Measurements from ENCODE around the gene CD80. TPM values are rescaled to one million over a fixed set of nuclear protein-coding genes. Genes with fewer than 3 reads are reported as not detected.

CD80 gene
- polyA plus RNA-seq, 3 donors from 2014 or later, result not detected

DNA sequence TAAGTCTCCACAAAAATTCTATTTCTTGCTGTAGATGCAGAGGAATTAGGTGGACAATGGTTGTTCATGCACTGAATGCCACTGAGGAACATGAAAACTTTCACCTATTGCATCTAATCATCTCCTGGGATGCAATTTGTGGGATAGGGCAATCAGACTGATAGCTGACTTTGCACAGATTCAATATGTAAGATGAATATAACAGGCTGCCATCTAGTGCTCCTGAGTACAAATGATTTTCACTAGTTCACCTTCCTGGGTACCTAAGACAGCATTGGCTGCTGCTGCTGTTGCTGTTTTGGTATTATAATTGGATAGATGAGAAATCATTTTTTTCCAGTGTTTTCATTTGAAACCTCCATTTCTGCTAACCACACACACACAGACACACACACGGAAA is 41.4 kb downstream of the CD80 start:
- Mint-ChIP-seq H3K36me3 (peaks cover 54 to 76% (median 61%) of the 10 kb centered on the region in 3 donors), H3K4me1 (no peaks in the 10 kb centered on the region), H3K4me3 (no peak overlapping the region), H3K27ac (no peak overlapping the region), H3K9me3 (no peaks in the 10 kb centered on the region), H3K27me3 (ENCODE audit: low read depth in 3 of 3) (no peaks in the 10 kb centered on the region)
- DNase-seq, result no peak

- Mint-ChIP-seq H3K4me1 (no peaks in the 10 kb centered on the region), H3K27me3 (ENCODE audit: low read depth in 3 of 3) (no peaks in the 10 kb centered on the region), H3K36me3 (peaks cover 55 to 74% (median 59%) of the 10 kb centered on the region in 3 donors), H3K9me3 (no peaks in the 10 kb centered on the region), H3K4me3 (no peak overlapping the region), H3K27ac (no peak overlapping the region)
- DNase-seq, result no peak
Measured at GRCh38 chr3:119517112-119517511, 42.3 kb downstream of the CD80 start.

- no peaks in the 10 kb centered on the region for H3K4me1 Mint-ChIP-seq
- H3K36me3 Mint-ChIP-seq, result peaks cover 37 to 55% (median 41%) of the 10 kb centered on the region in 3 donors
- H3K4me3 Mint-ChIP-seq, result no peak overlapping the region
- no peaks in the 10 kb centered on the region for H3K9me3 Mint-ChIP-seq
- no peak overlapping the region for H3K27ac Mint-ChIP-seq
- H3K27me3 Mint-ChIP-seq (ENCODE audit: low read depth in 3 of 3), result no peaks in the 10 kb centered on the region
- no peak for DNase-seq
Measured at GRCh38 chr3:119514637-119515036, 44.8 kb downstream of the CD80 start.

GRCh38 chr3:119510690-119511089 is 48.7 kb downstream of the CD80 start:
- H3K27me3 Mint-ChIP-seq (ENCODE audit: low read depth in 3 of 3), result no peaks in the 10 kb centered on the region
- no peaks in the 10 kb centered on the region for H3K9me3 Mint-ChIP-seq
- no peak for DNase-seq
- H3K4me1 Mint-ChIP-seq, result peaks cover 24 to 35% of the 10 kb centered on the region in 2 donors
- H3K36me3 Mint-ChIP-seq, result peaks cover 28 to 44% (median 37%) of the 10 kb centered on the region in 3 donors
- H3K27ac Mint-ChIP-seq, result peak overlapping the region in 1 of 6 donors; percentile 7
- no peak overlapping the region for H3K4me3 Mint-ChIP-seq

- H3K27me3 Mint-ChIP-seq (ENCODE audit: low read depth in 3 of 3), result no peaks in the 10 kb centered on the region
- H3K27ac Mint-ChIP-seq, result peak overlapping the region; percentile 73 to 88 (median 78)
- peaks cover 19 to 45% (median 37%) of the 10 kb centered on the region in 3 donors for H3K36me3 Mint-ChIP-seq
- peak in 2 of 3 donors; percentile 10 to 14 for DNase-seq
- peaks cover 24 to 36% of the 10 kb centered on the region in 2 donors for H3K4me1 Mint-ChIP-seq
- no peaks in the 10 kb centered on the region for H3K9me3 Mint-ChIP-seq
- peak overlapping the region in 2 of 5 donors; percentile 8 to 24 for H3K4me3 Mint-ChIP-seq
Measured at GRCh38 chr3:119508172-119508845, 51.1 kb downstream of the CD80 start.

DNA sequence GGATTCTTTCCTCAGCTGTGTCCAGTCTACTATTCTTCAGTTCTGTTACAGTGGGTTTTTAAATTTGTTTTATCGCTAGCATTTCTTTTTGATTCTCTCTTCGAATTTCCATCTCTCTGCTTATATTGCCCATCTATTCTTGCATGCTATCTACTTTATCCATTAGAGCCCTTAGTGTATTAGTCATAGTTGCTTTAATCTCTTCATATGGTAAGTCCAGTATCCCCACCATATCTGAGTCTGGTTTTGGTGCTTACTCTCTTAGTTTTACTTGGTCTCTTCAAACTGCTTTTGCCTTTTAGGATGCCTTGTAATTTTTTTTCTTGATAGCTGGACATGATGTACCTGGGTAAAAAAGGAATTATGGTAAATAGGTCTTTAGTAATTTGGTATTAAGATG is 52.0 kb downstream of the CD80 start:
- Mint-ChIP-seq H3K4me1 (peaks cover 24 to 36% of the 10 kb centered on the region in 2 donors), H3K36me3 (peaks cover 19 to 39% (median 32%) of the 10 kb centered on the region in 3 donors), H3K27ac (peak overlapping the region; percentile 52 to 88 (median 76)), H3K27me3 (ENCODE audit: low read depth in 3 of 3) (no peaks in the 10 kb centered on the region), H3K4me3 (peak overlapping the region in 2 of 5 donors; percentile 38 to 75), H3K9me3 (no peaks in the 10 kb centered on the region)
- DNase-seq, result no peak

DNA sequence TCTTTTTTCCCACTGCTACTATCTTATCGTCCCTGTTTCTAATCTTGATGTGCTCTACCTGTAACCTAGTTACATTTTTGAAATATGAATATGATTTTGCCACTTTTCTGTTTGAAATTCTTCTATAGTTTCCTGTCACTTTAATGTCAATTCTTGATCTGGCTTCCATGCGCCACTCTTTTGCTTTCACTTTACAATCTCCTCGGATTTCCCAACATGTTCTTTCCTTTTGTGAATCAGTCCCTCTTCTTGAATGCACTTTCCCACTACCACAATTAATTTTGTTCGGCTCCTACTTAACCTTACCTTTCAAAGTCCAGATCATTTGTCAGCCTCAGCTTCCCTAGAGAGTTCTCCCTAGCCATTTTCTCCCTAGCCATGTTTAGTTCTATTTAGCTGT is 52.8 kb downstream of the CD80 start:
- H3K36me3 Mint-ChIP-seq, result peaks cover 19 to 39% (median 32%) of the 10 kb centered on the region in 3 donors
- H3K27me3 Mint-ChIP-seq (ENCODE audit: low read depth in 3 of 3), result no peaks in the 10 kb centered on the region
- no peaks in the 10 kb centered on the region for H3K9me3 Mint-ChIP-seq
- peak overlapping the region; percentile 8 to 80 (median 76) for H3K27ac Mint-ChIP-seq
- no peak for DNase-seq
- peak overlapping the region; percentile 38 to 75 (median 62) for H3K4me3 Mint-ChIP-seq
- H3K4me1 Mint-ChIP-seq, result peaks cover 24 to 40% of the 10 kb centered on the region in 2 donors

DNA sequence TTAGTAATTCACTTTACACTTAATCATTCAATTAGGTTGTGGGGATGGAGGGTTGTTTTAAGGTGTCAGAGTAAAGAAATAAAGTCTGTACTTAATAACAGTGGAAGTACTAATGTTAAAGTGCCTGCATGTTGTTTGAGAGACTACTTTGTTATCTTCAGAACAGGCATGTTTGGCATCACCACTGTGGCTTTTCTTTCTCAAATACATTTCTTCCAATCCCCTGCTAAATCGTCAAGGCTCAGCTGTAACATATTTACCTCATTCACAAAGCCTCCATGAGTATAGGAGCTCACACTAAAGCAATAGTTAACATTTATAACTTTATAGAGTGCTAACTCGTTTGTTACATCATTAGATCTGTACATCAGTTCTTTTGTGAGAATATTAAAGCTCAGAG is 58.5 kb downstream of the CD80 start:
- Mint-ChIP-seq H3K4me1 (peaks cover 33 to 41% of the 10 kb centered on the region in 2 donors), H3K27me3 (ENCODE audit: low read depth in 3 of 3) (peaks cover 6 to 10% (median 7%) of the 10 kb centered on the region in 3 donors), H3K36me3 (peaks cover 3 to 14% (median 12%) of the 10 kb centered on the region in 3 donors), H3K9me3 (no peaks in the 10 kb centered on the region), H3K27ac (peak overlapping the region in 3 of 6 donors; percentile 11 to 42 (median 20)), H3K4me3 (no peak overlapping the region)
- no peak for DNase-seq

DNA sequence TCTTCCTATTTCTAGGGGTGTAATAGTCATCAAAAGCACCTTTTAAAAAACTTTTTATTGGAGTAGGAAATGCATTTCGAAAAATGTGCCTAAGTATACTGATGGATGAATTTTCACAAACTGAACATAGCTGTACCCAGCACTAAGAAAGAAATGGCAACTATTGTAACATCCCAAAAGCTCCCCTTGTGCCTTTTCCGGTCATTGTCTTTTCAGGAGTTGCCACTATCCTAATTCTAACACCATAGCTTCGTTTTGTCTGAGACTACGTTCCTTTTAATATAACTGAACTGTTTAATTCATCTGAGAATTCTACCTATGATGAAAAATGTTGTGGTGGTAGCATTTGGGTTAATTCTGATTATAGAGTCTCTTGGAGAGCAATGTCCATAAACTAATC is 59.1 kb downstream of the CD80 start:
- no peak for DNase-seq
- Mint-ChIP-seq H3K4me3 (peak overlapping the region in 3 of 5 donors; percentile 11 to 99 (median 60)), H3K36me3 (peaks cover 0 to 12% (median 9%) of the 10 kb centered on the region in 3 donors), H3K9me3 (no peaks in the 10 kb centered on the region), H3K27me3 (ENCODE audit: low read depth in 3 of 3) (peaks cover 6 to 10% (median 7%) of the 10 kb centered on the region in 3 donors), H3K4me1 (peaks cover 33 to 38% of the 10 kb centered on the region in 2 donors), H3K27ac (peak overlapping the region in 5 of 6 donors; percentile 7 to 42 (median 25))

DNA sequence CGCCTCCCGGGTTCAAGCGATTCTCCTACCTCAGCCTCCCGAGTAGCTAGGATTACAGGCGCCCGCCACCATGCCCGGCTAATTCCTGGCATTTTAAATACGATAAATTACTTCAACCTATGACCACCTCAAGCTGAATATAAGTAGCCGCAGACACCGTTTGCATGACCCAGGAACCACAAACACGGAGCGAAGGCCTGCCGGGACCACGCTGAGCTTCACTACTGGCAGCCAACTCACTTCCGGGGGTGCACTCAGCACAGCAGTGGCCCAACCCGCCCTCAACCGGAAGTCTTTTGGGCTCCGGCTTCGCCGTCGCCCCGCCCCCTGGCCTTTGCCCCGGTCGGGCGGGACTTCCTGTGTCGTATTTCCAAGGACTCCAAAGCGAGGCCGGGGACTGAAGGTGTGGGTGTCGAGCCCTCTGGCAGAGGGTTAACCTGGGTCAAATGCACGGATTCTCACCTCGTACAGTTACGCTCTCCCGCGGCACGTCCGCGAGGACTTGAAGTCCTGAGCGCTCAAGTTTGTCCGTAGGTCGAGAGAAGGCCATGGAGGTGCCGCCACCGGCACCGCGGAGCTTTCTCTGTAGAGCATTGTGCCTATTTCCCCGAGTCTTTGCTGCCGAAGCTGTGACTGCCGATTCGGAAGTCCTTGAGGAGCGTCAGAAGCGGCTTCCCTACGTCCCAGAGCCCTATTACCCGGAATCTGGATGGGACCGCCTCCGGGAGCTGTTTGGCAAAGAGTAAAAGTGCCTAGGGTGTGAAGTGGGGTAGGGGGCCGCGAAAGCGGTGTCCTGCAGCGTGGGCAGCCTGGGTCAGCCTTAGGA is 61.0 kb downstream of the CD80 start, which contains the start of gene TIMMDC1:
Gene TIMMDC1, plus strand, starts transcription at position 362 of the 826 bp plus-strand sequence. Its CDS starts 187 bp downstream, at position 549.
- Mint-ChIP-seq H3K4me1 (peaks cover 33 to 38% of the 10 kb centered on the region in 2 donors), H3K27ac (peak within 1 kb of the TSS; percentile 99), H3K4me3 (peak within 1 kb of the TSS; percentile 95 to 100 (median 99)), H3K27me3 (ENCODE audit: low read depth in 3 of 3) (peaks cover 6 to 10% (median 7%) of the 10 kb centered on the region in 3 donors), H3K9me3 (no peaks in the 10 kb centered on the region), H3K36me3 (peaks cover 0 to 2% (median 0%) of the 10 kb centered on the region in 3 donors)
- peak; percentile 95 to 97 (median 96) for DNase-seq

GRCh38 chr3:119497820-119498185 is 61.6 kb downstream of the CD80 start:
- Mint-ChIP-seq H3K9me3 (no peaks in the 10 kb centered on the region), H3K4me3 (peak overlapping the region; percentile 95 to 100 (median 99)), H3K4me1 (peaks cover 33 to 38% of the 10 kb centered on the region in 2 donors), H3K36me3 (peaks cover 0 to 6% (median 0%) of the 10 kb centered on the region in 3 donors), H3K27me3 (ENCODE audit: low read depth in 3 of 3) (peaks cover 6 to 10% (median 7%) of the 10 kb centered on the region in 3 donors), H3K27ac (peak overlapping the region; percentile 99)
- no peak for DNase-seq

GRCh38 chr3:119494597-119494996 is 64.8 kb downstream of the CD80 start:
- Mint-ChIP-seq H3K27me3 (ENCODE audit: low read depth in 3 of 3) (peaks cover 6 to 10% (median 7%) of the 10 kb centered on the region in 3 donors), H3K4me3 (no peak overlapping the region), H3K4me1 (peaks cover 18 to 20% of the 10 kb centered on the region in 2 donors), H3K9me3 (no peaks in the 10 kb centered on the region), H3K36me3 (peaks cover 3 to 24% (median 5%) of the 10 kb centered on the region in 3 donors), H3K27ac (no peak overlapping the region)
- no peak for DNase-seq

- H3K27me3 Mint-ChIP-seq (ENCODE audit: low read depth in 3 of 3), result peaks cover 0 to 2% (median 0%) of the 10 kb centered on the region in 3 donors
- peaks cover 3 to 28% (median 5%) of the 10 kb centered on the region in 3 donors for H3K36me3 Mint-ChIP-seq
- DNase-seq, result no peak
- no peak overlapping the region for H3K4me3 Mint-ChIP-seq
- H3K27ac Mint-ChIP-seq, result no peak overlapping the region
- H3K9me3 Mint-ChIP-seq, result no peaks in the 10 kb centered on the region
- H3K4me1 Mint-ChIP-seq, result peaks cover 8% of the 10 kb centered on the region in 2 donors
Measured at GRCh38 chr3:119492810-119493209, 66.6 kb downstream of the CD80 start.
